Posterior cingulate gyrus (tissue), 11 donors: Measurements from ENCODE around the gene PDE4D.

ENCODE experiments used
- DNase-seq, 10 donors: peaks; one replicate each; pipeline versions ENCODE4 v3.0.0 to v3.0.0-alpha.2; 2020 to 2021; ENCODE audit warnings: mixed read lengths in 3 of 10
- intact Hi-C: fragments of 100-400 bp; cut with DNase I; formaldehyde crosslinking; loops from one replicate; pipeline ENCODE4 v1.15.1; 2023

Gene PDE4D

DNA sequence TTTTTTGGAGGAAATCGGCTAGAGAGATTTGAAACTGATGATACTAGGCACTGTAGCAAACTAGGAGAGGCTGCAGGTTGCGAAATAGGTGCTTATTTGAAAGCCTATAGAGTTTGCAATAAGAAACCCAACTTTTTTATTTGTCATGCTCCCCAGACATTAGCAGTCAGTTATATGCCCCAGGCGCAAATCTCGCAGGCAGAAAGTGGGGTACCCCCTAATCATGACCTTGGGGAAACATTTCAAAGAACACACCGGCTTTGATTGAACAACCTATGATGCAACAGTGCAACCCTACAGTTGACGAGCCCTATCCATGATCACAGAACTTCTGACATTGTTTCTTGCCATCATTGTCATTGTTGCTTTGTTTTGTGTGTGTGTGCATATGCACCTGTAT lies 800.2 kb downstream of the PDE4D start:
- no peak for DNase-seq
- intact Hi-C loops = no loop called here

DNA sequence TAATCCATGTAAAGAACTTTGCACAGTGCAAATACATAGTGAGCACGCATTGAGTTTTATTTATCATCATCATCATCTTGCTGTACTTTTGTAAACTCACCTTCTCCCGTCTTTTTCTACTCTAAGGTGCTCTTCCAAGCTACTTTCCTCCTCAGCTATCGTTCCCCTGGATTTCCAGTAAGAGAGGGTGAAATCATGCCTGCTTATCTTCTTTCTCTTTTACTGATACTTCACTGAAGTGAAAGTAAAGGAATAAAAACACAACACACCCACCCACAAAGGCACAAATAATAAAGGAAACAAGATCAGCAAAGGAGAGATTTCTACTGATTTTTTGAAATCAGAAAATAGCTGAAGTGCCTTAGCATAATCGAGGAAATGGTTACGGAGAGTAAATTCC lies 800.8 kb downstream of the PDE4D start:
- no peak for DNase-seq
- intact Hi-C loops = no loop called here

DNA sequence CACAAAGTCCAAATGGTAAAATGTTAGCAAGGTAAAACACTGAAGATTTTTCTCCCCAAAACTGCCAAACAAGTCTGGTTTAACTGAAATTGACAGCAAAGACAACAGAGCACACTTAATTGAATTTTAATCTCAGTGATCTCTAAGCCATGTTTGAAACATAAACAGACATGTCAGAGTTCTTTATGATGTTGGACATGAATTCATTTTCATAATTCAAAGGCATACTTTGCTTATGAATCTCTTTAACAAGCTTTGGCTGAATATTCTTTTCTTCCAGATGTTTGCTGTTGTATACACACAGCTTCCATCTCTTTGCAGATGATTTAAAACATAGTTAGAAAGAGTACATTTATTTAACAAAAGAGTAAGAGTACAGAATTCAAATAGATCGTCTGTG lies 801.6 kb downstream of the PDE4D start:
- no peak for DNase-seq
- intact Hi-C loops = no loop called here

DNA sequence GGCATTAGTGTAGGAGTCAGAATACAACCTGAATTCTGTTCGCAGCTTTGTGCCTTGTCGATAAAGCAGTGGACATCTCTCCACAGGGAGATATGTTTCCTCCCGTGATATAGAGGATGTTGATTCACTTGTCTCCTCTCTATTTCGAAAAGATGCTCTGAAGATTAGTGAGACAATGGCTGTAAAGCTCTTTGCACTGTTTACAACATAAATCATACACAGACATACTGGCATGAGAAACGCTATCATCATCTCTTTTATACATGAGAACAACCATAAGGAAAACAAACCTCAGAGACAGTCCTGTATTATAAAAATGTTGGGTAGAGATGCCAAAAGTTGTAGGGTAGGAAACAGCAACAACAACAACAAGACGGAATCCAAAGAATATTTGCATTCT lies 803.2 kb downstream of the PDE4D start:
- no peak for DNase-seq
- intact Hi-C loops = no loop called here

DNA sequence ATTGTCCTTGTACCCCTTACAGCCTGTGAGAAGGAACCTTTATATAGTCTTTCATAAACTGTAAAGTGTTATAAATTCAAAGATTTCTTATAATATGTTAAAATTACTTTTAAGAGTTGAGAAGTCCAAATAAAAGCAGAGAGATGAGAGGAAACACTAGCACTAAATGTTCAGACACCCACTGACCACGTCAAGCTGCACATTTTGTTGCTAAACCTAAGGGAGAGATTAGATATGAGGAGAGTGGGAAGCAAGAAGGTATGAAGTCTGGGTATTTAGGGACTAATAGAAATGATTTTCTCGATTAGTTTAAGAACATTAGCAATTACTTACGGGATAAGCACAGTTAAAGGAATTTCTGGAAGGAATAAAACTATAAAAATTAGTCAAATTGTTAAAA lies 803.8 kb downstream of the PDE4D start:
- DNase-seq = no peak
- intact Hi-C loops = no loop called here

DNA sequence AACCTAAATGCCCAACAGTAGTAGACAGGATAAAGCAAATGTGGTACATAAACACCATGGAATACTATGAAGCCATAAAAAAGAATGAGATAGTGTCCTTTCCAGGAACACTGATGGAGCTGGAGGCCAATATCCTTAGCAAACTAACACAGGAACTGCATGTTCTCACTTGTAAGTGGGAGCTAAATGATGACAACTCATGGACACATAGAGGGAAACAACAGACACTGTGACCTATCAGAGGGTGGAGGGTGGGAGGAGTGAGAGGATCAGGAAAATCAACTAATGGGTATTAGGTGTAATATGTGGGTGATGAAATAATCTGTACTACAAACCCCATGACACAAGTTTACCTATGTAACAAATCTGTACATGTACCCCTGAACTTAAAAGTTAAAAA lies 805.0 kb downstream of the PDE4D start:
- DNase-seq = no peak
- intact Hi-C loops = no loop called here

DNA sequence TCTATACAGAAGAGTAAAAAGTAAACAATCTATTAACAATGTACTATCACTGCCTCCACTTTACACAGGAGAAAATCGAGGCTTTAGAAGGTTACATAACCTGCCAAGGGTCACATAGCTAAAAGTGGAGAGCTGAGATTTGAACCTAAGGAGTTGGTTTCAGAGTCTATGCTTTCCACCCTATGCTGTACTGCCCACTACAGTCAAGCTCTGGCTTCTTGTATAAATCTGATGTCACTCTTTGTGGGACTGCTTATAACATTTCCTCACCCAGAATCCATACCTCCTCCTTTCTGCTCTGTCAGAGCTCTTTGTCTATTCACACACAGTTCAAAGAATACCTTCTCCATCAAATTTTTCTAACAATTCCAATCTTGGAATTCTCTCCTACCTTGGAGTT lies 807.5 kb downstream of the PDE4D start:
- intact Hi-C loops = no loop called here
- DNase-seq = no peak

DNA sequence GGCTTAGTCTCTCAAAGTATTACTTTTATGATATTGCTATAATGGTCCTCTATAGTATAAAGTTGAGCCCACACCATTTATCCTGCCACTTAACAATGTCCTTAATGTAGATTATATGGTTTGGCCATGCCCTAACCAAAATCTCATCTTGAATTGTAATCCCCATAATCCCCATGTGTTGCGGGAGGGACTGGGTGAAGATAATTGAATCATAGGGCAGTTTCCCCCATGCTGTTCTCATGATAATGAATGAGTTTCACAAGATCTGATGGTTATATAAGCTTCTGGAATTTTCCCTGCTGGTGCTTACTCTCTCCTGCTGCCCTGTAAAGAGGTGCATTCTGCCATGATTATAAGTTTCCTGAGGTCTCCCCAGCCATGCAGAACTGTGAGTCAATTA lies 811.8 kb downstream of the PDE4D start:
- intact Hi-C loops = no loop called here
- DNase-seq = no peak

DNA sequence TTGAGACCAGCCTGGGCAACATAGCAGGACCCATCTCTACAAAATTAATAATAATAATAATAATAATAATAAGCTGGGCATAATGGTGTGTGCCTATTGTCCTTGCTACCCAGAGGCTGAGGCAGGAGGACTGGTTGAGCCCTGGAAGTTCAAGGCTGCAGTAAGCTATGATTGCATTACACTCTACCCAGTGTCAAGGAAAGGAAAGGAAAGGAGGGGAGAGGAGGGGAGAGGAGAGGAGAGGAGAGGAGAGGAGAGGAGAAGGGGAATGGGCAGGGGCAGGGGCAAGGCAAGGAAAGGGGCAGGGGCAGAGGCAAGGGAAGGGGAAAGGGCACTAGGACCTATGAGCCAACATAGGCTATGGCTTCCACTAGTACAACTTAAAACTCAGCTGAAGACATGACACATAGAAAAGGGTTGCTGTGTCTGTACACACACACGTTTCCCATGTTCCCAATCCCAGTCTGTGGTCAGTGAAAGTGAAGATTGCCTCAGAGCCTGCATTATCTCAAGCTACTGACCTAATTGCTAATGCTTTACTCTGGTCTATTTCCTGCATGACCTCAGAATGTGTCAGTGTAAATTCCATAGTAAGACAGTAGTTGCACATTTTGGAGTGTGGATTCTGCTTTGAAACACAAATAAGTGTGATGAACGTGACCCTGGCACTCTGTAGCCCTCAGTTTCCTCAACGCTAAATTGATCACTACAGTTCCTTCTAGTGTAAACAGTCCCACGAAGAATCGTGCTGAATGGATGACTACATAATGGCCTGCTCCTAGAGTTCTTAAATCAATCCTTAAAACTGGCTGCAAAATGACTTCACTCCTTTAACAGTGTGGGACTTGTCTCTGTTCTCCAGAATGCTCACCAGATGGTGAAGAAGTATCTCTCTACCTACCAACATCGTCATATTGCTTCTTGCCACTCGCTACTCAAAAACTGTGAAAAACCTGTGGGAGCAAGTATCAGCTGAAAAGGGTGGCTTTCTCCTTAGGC lies 813.6 kb downstream of the PDE4D start:
- intact Hi-C loops = no loop called here
- no peak for DNase-seq

DNA sequence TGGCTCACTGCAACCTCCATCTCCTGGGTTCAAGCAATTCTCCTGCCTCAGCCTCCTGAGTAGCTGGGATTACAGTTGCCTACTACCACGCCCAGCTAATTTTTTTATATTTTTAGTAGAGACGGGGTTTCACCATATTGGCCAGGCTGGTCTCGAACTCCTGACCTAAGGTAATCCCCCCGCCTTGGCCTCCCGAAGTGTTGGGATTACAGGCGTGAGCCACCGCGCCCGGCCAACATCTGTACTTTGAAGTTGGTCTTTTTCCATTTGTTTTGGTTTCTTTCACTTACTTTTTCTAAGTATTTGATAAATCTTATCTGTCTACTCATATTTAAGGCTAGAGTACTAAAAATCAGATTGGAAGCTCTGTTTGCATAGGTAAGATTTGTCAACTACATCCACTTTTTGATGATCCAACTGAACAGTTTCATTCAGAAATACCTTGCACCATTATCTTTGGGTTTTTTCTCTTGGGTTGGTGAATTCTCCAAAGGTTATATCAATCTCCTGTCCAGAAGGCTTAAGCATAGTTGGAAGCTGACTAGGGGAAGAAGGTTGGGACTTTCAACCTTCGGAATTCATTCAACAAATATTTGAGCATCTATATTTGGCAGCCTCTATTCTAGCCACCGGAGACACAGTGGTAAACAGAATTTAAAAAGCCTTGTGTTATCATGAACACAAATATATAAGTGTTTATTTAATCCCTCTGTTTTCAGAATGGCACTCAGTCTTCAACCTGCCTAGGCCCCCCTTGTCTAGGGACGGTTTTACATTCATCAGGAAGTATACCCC lies 821.6 kb downstream of the PDE4D start:
- DNase-seq = peak in 1 of 10 donors; percentile 66
- intact Hi-C loops = no loop called here

DNA sequence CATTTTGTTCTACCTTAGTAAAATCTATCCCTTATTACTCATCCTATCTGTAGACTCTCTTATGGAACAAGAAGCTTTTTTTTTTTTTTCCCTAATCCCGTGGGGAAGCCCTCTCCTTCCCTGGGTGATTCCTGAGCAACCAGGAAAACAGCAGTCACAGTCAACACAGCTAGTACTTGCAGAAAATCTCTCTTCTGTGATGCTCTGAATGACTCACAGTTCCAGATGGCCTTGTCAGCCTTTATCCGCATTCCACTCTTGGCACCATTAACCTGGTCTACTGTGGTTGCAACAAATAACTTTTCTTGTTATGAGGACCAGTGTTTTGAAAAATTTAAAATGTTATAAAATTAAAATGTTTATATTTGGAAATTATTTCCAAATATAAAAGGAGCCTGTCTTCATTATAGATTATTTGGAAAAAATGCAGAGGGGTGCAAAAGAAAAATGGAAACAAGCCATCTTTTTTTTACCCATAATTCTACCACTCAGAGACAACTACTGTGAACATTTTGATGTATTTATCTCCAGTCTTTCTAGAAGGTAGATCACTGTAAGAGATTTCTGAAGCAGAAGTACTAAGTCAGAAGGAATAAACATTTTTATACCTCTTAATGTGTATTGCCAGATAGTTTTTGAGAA lies 824.0 kb downstream of the PDE4D start:
- intact Hi-C loops = no loop called here

DNA sequence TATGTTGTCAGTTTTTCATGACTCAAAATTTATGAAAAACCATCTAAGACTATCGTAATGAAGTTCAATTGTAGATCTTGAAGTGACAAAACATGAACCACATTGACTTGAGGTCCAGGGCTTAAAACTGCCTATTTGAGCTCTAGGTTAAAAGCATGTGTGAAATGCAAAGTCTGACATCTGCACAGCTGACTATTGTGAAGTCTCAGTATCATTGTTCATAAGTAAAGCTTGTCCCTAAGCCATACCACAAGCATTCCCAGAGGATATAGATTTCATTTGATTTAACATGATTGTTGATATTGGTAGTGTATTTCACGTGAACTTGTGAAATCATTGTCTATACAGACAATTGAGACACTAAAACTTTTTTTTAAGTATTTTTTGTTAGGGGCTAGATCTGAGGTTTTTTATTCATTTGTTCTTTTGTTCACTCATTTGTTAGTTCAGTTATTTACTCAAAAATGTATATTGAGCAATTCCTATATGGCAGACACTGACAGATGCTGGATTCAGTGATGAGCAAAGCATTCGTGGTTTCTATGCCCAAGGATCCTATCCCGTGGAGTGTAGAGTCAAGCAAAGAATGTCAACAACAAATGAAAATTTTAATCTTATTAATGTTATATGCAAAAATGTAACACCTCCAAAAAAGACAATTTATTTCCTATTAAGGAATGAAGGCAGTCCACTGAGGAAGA lies 825.4 kb downstream of the PDE4D start:
- no peak for DNase-seq
- intact Hi-C loops = no loop called here

More for the DNA sequence above, 824.0 kb downstream of the PDE4D start:
- DNase-seq = peak in 3 of 10 donors; percentile 8 to 16 (median 13)

DNA sequence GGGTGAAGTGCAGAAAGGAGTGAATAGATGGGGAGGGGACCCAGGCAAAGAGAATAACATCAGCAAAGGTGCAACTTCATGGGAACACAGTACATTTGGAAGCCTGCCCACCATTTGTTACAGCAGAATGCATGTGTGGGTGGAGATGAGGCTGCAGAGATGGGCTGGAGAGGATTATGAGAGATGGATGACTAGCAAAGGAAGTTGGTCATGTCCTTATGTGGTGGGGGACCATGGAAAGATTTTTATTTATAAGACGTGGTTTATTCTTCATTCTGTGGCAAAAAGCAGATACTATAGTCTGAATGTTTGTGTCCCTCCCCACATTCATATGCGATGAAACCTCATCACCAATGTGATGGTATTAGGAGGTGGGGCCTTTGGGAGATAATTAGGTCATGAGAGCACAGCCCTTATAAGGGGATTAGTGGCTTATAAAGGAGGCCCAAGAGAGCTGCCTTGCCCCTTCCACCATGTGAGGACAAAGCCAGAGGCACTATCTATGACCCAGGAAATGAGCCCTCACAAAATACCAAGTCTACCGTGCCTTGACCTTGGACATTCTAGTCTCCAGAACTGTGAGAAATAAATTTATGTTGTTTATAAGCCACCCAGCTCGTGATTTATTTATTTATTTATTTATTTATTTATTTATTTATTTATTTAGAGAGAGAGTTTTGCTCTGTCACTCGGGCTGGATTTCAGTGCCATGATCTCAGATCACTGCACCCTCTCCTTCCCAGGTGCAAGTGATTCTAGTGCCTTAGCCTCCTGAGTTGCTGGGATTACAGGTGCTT lies 827.0 kb downstream of the PDE4D start:
- peak in 1 of 10 donors; percentile 6 for DNase-seq
- intact Hi-C loops = no loop called here

DNA sequence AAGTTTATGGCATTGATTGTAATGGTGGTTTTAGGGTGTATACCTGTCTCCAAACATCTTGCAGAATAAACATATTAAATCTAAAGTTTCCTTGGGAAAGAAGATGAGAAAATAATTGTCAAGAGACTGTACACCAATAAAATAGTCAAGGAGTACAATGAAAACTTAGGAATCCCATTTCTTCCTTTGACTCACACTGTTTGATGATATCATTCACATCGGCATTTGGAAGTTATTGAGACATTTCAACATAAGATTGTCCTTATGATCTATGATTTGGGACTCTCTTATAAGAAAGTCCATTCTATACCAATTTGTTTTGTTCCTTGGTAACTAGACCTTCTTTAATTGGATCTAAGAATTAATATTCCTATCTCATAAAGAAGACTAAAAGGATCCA lies 828.0 kb downstream of the PDE4D start:
- no peak for DNase-seq
- intact Hi-C loops = no loop called here

DNA sequence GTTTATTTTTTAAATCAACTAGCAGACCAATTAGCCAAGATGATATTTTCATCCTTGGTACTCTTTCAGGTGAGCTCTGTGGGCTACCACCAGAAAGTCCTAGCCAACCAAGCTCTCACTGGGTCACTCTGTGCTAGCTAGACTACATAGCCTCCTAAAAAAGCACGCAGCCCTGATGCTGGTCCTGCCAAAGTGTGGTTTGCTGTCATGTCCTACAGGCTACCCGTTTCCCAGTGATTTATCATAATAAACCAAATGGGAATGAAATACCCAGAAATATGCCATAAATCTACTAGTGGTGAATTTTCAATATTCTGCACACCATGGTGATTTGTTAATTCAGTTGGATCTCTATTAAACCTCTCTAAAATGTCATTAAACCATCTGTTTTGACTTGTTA lies 829.2 kb downstream of the PDE4D start:
- no peak for DNase-seq
- intact Hi-C loops = no loop called here

DNA sequence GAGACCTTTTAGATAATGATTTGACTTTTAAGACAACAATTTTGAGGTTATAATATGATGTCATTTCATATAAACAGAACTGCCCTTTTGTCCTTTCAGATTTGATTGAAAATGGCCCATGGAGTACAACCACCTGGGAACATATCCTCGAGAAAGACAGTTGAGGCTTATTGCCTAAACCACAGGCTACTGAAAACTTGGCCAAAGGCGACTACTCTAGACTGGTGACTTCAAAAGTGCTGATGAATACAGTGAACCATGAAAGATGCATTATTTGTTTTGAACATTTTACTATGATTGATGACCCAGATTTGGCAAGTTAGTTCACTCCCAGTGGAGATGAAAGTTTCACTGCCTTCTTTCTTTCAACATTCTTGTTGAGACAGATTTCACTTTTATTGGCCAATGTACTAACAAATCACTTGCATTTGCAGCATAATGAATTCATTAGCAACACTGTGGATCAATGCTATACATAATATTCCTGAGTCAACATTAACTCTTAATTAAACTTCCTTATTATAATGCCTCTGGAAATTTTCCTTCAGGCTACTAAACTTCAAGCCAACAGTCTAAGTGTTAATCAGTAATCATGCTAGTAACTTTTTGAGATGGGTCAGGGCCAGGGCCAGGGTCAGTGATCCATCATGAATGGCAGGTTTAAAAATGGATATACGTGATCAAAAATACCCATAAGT lies 830.4 kb downstream of the PDE4D start:
- no peak for DNase-seq
- intact Hi-C loops = no loop called here

DNA sequence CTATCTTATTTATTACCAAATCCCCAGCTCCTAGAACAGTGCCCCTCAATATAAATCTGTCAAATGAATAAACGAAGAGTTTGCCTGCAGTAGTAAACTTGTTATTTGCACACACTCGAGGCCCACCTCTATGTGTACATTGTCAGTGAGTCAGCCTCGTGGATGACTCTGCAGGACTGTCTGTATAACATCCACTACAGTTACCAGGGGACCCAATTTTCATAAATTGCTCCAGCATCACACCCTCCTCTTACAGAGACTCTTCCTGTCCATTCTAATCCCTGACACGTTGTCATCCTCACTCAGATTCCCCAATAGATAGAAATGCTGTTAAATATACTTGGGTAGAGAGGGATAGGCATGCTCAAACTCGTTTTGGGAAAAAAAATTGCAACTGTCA lies 832.1 kb downstream of the PDE4D start:
- DNase-seq = no peak
- intact Hi-C loops = no loop called here

DNA sequence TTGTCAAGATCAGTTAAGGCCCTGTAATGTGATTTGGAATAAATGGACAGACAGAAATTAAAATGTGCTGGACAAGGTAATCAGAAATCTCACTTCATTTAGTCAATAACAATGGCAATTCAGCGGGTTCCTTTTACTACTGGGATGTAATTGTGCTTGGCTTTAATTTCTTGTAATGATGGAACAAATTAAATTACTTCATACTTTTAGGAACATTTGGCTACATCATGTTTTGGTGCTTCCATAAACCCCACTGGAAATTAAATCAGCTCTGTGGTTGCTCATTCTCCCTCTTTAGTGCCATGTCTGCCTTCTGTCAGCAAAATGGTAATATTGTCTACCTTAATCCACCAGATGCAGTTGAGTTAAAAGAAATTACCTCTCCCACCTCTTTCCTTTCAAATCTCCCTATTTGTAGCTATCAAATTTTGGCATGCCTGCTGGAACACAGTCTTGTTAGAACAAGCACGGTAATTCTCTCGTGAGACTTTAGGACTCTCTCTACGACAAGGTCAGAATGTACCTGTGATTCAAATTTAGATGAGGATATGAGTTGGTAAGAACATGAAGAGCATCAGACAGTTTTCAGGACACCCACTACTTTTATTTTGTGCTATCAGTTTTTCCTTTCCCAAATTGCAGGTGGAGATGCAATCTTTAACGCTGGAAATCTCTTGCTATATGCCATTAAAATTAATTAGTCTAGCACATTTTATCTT lies 834.4 kb downstream of the PDE4D start:
- DNase-seq = no peak
- intact Hi-C loops = no loop called here
